Measurements from ENCODE around the gene BUB3. TPM values are rescaled to one million over a fixed set of nuclear protein-coding genes. Genes with fewer than 3 reads are reported as not detected.

BUB3 gene
- polyA plus RNA-seq, 1 donor (not counting 4 experiments of a cell fraction or from before 2014, with no cell fraction given): 162 TPM

- no peak overlapping the region for H3K4me2 ChIP-seq (ENCODE audit: control insufficient read depth, extremely low read depth, insufficient read depth, low read depth, low read length)
- FAIRE-seq (no peak), DNase-seq (ENCODE audit: low read depth, low spot score) (no peak)
- no peaks in the 10 kb centered on the region for H3K9me1 ChIP-seq (ENCODE audit: control insufficient read depth, extremely low read depth, insufficient read depth, low read length)
- dilution Hi-C loops (cut with MboI; ENCODE audit: extremely low pct_ligation_motif_present, low sequenced_read_pairs): no loop called here
- no peaks in the 10 kb centered on the region for H3K36me3 ChIP-seq (ENCODE audit: control insufficient read depth in 2 of 2, extremely low read depth in 1 of 2, insufficient read depth in 2 of 2, low read length in 2 of 2)
- no peak overlapping the region for H2AFZ ChIP-seq (ENCODE audit: control insufficient read depth, low read length)
- no peaks in the 10 kb centered on the region for H3K9me3 ChIP-seq (ENCODE audit: control insufficient read depth, low read depth, low read length)
- H3K4me3 ChIP-seq (ENCODE audit: control insufficient read depth in 2 of 3, extremely low read depth in 1 of 3, insufficient read depth in 2 of 3, low read depth in 1 of 3, low read length in 3 of 3): no peak overlapping the region
- H3K27me3 ChIP-seq (ENCODE audit: control insufficient read depth, extremely low read depth, insufficient read depth, low read length): no peaks in the 10 kb centered on the region
- no peak overlapping the region for H3K9ac ChIP-seq (ENCODE audit: control insufficient read depth, extremely low read depth, insufficient read depth, low read length)
- no peaks in the 10 kb centered on the region for H3K4me1 ChIP-seq (ENCODE audit: control insufficient read depth, extremely low read depth, insufficient read depth, low read length)
- TF ChIP-seq EZH2 (IDR thresholded peaks at IDR 0.05; ENCODE audit: low read length): no peak
- H3K27ac ChIP-seq (ENCODE audit: control insufficient read depth, insufficient read depth, low read length): no peak overlapping the region
- H3K79me2 ChIP-seq (ENCODE audit: control insufficient read depth, insufficient read depth, low read length): no peaks in the 10 kb centered on the region
- no peaks in the 10 kb centered on the region for H4K20me1 ChIP-seq (ENCODE audit: control insufficient read depth, extremely low read depth, insufficient read depth, low read length)
These were observed 59.0 kb downstream of the BUB3 start for GRCh38 chr10:123213192-123213591.

Other genes starting within 250 kb of the BUB3 start
- gene FAM24A, start 243.8 kb upstream of the BUB3 start, polyA plus RNA-seq: not detected in 3 replicates
- 4.5 to 8.4 TPM (median 5.2 TPM) in 3 replicates for gene C10orf88, start 200.2 kb upstream of the BUB3 start, polyA plus RNA-seq
- gene PSTK, start 174.0 kb upstream of the BUB3 start, polyA plus RNA-seq: 4.1 to 5.6 TPM (median 4.2 TPM) in 3 replicates
- 4.6 to 6.5 TPM (median 6.0 TPM) in 3 replicates for gene IKZF5, start 145.6 kb upstream of the BUB3 start, polyA plus RNA-seq
- gene ACADSB, start 145.4 kb upstream of the BUB3 start, polyA plus RNA-seq: 5.0 to 10.1 TPM (median 6.0 TPM) in 3 replicates
- gene HMX3, start 18.4 kb upstream of the BUB3 start, polyA plus RNA-seq: not detected in 3 replicates
- not detected in 3 replicates for gene HMX2, start 6.3 kb upstream of the BUB3 start, polyA plus RNA-seq

Measured in keratinocyte (primary cell).